Measurements from ENCODE around the gene STARD9.
A peak's percentile ranks its signal among the peaks of the same experiment; 100 is the strongest.
"Not testable (repeated sequence)": the region's sequence is repeated elsewhere in the genome, so short reads cannot be mapped to it uniquely, and the experiment has no call there.

Gene STARD9

GRCh38 chr15:42632105-42632675 lies 56.8 kb downstream of the STARD9 start:
- no peak for DNase-seq

GRCh38 chr15:42640109-42640508 lies 64.7 kb downstream of the STARD9 start:
- DNase-seq, result no peak

GRCh38 chr15:42650208-42651066 lies 75.0 kb downstream of the STARD9 start:
- DNase-seq, result peak; percentile 55

GRCh38 chr15:42665827-42666226 lies 90.4 kb downstream of the STARD9 start:
- no peak for DNase-seq

GRCh38 chr15:42667855-42668254 lies 92.4 kb downstream of the STARD9 start:
- DNase-seq, result no peak

GRCh38 chr15:42670451-42670850 lies 95.0 kb downstream of the STARD9 start:
- DNase-seq, result no peak

GRCh38 chr15:42672444-42672843 lies 97.0 kb downstream of the STARD9 start:
- DNase-seq, result no peak

- no peak for DNase-seq
Measured at GRCh38 chr15:42674472-42674871, 99.1 kb downstream of the STARD9 start.

GRCh38 chr15:42675021-42675420 lies 99.6 kb downstream of the STARD9 start:
- no peak for DNase-seq

GRCh38 chr15:42679285-42680141 lies 104.1 kb downstream of the STARD9 start:
- DNase-seq, result no peak

GRCh38 chr15:42680142-42680482 lies 104.7 kb downstream of the STARD9 start:
- DNase-seq, result not testable (repeated sequence)

GRCh38 chr15:42681119-42681518 lies 105.7 kb downstream of the STARD9 start:
- DNase-seq, result no peak

GRCh38 chr15:42686281-42686680 lies 110.9 kb downstream of the STARD9 start:
- DNase-seq, result no peak

GRCh38 chr15:42687740-42688139 lies 112.3 kb downstream of the STARD9 start:
- DNase-seq, result no peak

- DNase-seq, result no peak
Measured at GRCh38 chr15:42688301-42688700, 112.9 kb downstream of the STARD9 start.

GRCh38 chr15:42691308-42691707 lies 115.9 kb downstream of the STARD9 start:
- no peak for DNase-seq

GRCh38 chr15:42691770-42692169 lies 116.4 kb downstream of the STARD9 start:
- no peak for DNase-seq

GRCh38 chr15:42692536-42692935 lies 117.1 kb downstream of the STARD9 start:
- no peak for DNase-seq

- no peak for DNase-seq
Measured at GRCh38 chr15:42692997-42693396, 117.6 kb downstream of the STARD9 start.

- DNase-seq, result no peak
Measured at GRCh38 chr15:42693496-42693895, 118.1 kb downstream of the STARD9 start.

GRCh38 chr15:42693942-42694341 lies 118.5 kb downstream of the STARD9 start:
- no peak for DNase-seq

- DNase-seq, result no peak
Measured at GRCh38 chr15:42694398-42694797, 119.0 kb downstream of the STARD9 start.

- no peak for DNase-seq
Measured at GRCh38 chr15:42695527-42696071, 120.2 kb downstream of the STARD9 start.
